Measurements from ENCODE around the gene ABI1. TPM values are rescaled to one million over a fixed set of nuclear protein-coding genes. Genes with fewer than 3 reads are reported as not detected.

ABI1 gene
- 35.8 and 36.9 TPM in 2 replicates for total RNA-seq (2021)
- long read RNA-seq, transcript ABI1-208 (10 exons, 3,515 nt): minor isoform, 21 of 107 reads
- long read RNA-seq, transcript ABI1-205 (10 exons, 3,516 nt): major isoform, 36 of 107 reads
- long read RNA-seq, partial matches to known transcripts: 14 of 107 reads
- long read RNA-seq, other reads (novel, unspliced or antisense): 31 of 107 reads

DNA sequence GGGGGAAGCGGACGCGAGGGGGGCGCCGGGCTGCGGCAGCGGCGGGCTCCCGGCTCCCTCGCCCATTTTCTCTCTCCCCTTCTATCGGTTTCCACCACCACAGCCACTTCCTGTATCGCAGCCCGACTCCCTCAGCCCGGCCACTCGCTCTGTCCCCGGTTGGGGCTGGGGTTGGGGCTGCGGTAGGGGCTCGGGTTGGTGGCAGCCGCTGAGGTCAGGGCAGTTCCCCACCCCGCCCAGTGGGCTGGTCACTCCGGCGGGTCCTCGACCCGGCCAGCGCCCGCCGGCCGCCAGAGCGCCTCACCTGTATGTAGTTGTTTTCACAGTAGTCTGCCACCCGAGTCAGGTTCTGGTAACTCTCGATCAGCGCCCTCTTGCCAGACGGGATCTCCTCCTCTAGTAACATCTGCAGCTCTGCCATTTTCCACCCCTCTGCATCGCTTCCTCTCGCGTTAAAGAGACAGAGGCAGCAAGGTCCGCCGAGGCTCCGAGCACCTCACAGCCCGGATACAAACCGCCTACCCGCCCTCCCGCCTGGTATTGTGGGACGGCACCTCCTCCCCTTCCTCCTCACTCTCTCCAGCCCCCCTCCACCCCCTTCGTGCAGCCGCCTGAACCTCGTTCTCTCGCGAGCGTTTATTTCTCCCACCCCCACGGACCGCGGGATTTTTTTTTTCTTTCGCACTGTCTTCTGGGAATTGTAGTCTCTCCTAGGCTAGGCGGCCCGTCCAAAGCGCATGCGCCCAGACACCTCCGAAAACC, at the start of gene ABI1:
Gene ABI1 (minus strand): TSS at position 516 of the 762 bp plus-strand sequence. CDS start 95 bp downstream, at position 421.
- Histone ChIP-seq H3T11ph (ENCODE audit: low read length) (no peak within 1 kb of the TSS), H3K23ac (ENCODE audit: insufficient read length, low read depth, low read length) (no peak within 1 kb of the TSS), H2BK12ac (ENCODE audit: insufficient read length, low read depth, low read length) (peak within 1 kb of the TSS; percentile 45), H3K79me2 (ENCODE audit: insufficient read depth, low read length) (peaks cover 25% of the 10 kb centered on the region; the same call in 1 of the 2 replicates), H2BK5ac (ENCODE audit: insufficient read length, low read length) (no peak within 1 kb of the TSS), H3K27me3 (ENCODE audit: insufficient read depth, low read length) (no peaks in the 10 kb centered on the region), H4K91ac (ENCODE audit: insufficient read length, low read depth, low read length) (peak within 1 kb of the TSS; percentile 89), H3K9ac (ENCODE audit: extremely low read depth, insufficient read length, low read length) (peak within 1 kb of the TSS; percentile 90), H4K8ac (replicated peaks; ENCODE audit: insufficient read length, low read depth, low read length) (no peak within 1 kb of the TSS), H2BK120ac (ENCODE audit: low read depth, low read length, poor library complexity, severe bottlenecking) (no peak within 1 kb of the TSS), H3K79me1 (ENCODE audit: insufficient read depth, low read depth, low read length, poor library complexity, severe bottlenecking) (peaks cover 2% of the 10 kb centered on the region), H4K20me1 (ENCODE audit: control insufficient read depth, insufficient read depth, insufficient read length) (no peaks in the 10 kb centered on the region), H2AK5ac (ENCODE audit: insufficient read length, low read length) (no peak within 1 kb of the TSS), H2BK15ac (ENCODE audit: low read depth, low read length) (no peak within 1 kb of the TSS; the same call in 1 of the 2 replicates), H3K4me1 (ENCODE audit: insufficient read depth, low read length) (no peaks in the 10 kb centered on the region), H3K4ac (ENCODE audit: low read depth, low read length) (no peak within 1 kb of the TSS), H4K5ac (ENCODE audit: insufficient read length, low read depth, low read length) (no peak within 1 kb of the TSS), H3K14ac (ENCODE audit: insufficient read depth, low read length) (peak within 1 kb of the TSS; percentile 71; the same call in 1 of the 2 replicates), H3K4me2 (ENCODE audit: insufficient read depth, insufficient read length, low read length) (peak within 1 kb of the TSS; percentile 95), H2BK20ac (ENCODE audit: low read depth, low read length, poor library complexity, severe bottlenecking) (no peak within 1 kb of the TSS), H3K27ac (ENCODE audit: insufficient read length, low read depth, low read length) (peak within 1 kb of the TSS; percentile 40), H3K18ac (ENCODE audit: insufficient read length, low read depth, low read length) (peak within 1 kb of the TSS; percentile 72), H3K23me2 (ENCODE audit: insufficient read length, low read depth, low read length, poor library complexity, severe bottlenecking) (peaks cover 5% of the 10 kb centered on the region), H2AFZ (ENCODE audit: low read length) (peak within 1 kb of the TSS; percentile 75), H3K56ac (ENCODE audit: insufficient read length, low read depth, low read length) (no peak within 1 kb of the TSS), H3K9me3 (ENCODE audit: control insufficient read depth, low read depth, low read length) (no peaks in the 10 kb centered on the region)
- TF ChIP-seq, protein P1, sequence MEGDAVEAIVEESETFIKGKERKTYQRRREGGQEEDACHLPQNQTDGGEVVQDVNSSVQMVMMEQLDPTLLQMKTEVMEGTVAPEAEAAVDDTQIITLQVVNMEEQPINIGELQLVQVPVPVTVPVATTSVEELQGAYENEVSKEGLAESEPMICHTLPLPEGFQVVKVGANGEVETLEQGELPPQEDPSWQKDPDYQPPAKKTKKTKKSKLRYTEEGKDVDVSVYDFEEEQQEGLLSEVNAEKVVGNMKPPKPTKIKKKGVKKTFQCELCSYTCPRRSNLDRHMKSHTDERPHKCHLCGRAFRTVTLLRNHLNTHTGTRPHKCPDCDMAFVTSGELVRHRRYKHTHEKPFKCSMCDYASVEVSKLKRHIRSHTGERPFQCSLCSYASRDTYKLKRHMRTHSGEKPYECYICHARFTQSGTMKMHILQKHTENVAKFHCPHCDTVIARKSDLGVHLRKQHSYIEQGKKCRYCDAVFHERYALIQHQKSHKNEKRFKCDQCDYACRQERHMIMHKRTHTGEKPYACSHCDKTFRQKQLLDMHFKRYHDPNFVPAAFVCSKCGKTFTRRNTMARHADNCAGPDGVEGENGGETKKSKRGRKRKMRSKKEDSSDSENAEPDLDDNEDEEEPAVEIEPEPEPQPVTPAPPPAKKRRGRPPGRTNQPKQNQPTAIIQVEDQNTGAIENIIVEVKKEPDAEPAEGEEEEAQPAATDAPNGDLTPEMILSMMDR (conservative IDR thresholded peaks at IDR 0.05): no peak
- peaks cover 4% of the 10 kb centered on the region; the same call in 1 of the 2 replicates for H3K27me3 Mint-ChIP-seq (ENCODE audit: low read depth)
- peak; percentile 98 for DNase-seq
- H3K9me3 Mint-ChIP-seq: no peaks in the 10 kb centered on the region
- peaks cover 21 to 30% of the 10 kb centered on the region in 2 experiments for H3K4me1 Mint-ChIP-seq
- H3K4me3 Mint-ChIP-seq: peak within 1 kb of the TSS; percentile 99
- WGBS (ENCODE audit: extremely low coverage, insufficient read length, low lambda C conversion rate): no CpG with 5 or more reads among the region's 59 CpGs
- H3K36me3 Mint-ChIP-seq (ENCODE audit: insufficient read depth in 1 of 3, low read depth in 3 of 3): peaks cover 0 to 2% (median 0%) of the 10 kb centered on the region in 3 experiments; a peak in 2 of 7 replicates
- peak within 1 kb of the TSS; percentile 98 to 99 (median 98) for H3K27ac Mint-ChIP-seq

All from H9 (cell line).